GM12892 (cell line): Measurements from ENCODE around the gene EXOC6B.

Source experiments
- POLR2A ChIP-seq: IDR thresholded peaks from 2 replicates; pipeline ENCODE4 v1.6.1; 2011; ENCODE audit warnings: low read depth, low read length, control low read depth
- POLR2AphosphoS5 ChIP-seq: IDR thresholded peaks from 2 replicates; pipeline ENCODE4 v1.6.1; 2011; ENCODE audit warnings: low read depth, low read length, control low read depth
- TAF1 ChIP-seq: IDR thresholded peaks from 2 replicates; pipeline ENCODE4 v1.6.1; 2011; ENCODE audit warnings: low read depth, mild to moderate bottlenecking, control low read depth, low read length, borderline replicate concordance

GRCh38 chr2:72136933-72137497 lies 688.8 kb downstream of the EXOC6B start:
- TF ChIP-seq POLR2AphosphoS5 (no peak), TAF1 (no peak), POLR2A (no peak)
